Erythroblast (primary cell): ENCODE data around the gene GPR31.

Experiments used
- GATA1 ChIP-seq: IDR thresholded peaks from 2 replicates; pipeline ENCODE4 v1.6.1; 2011; ENCODE audit warnings: low read depth, mild to moderate bottlenecking, control low read depth, low read length, moderate library complexity
- POLR2A ChIP-seq: IDR thresholded peaks from 2 replicates; pipeline ENCODE4 v1.6.1; 2011; ENCODE audit warnings: mild to moderate bottlenecking, low read length

GRCh38 chr6:167121335-167121841, 36.4 kb downstream of the GPR31 start:
- TF ChIP-seq POLR2A (no peak), GATA1 (no peak)
